ENCODE results near the gene PTPN1. TPM values are rescaled to one million over a fixed set of nuclear protein-coding genes. Genes with fewer than 3 reads are reported as not detected.

Gene PTPN1
- polyA plus RNA-seq, 1 of the 3 experiments (the other 2 are of a cell fraction) = 23.6 TPM

- Histone ChIP-seq H3K79me2 (ENCODE audit: insufficient read depth) (peaks cover 32% of the 10 kb centered on the region), H3K4me2 (no peak overlapping the region), H3K36me3 (replicated peaks in 1 of 2; ENCODE audit: control insufficient read depth in 1 of 2, insufficient read depth in 2 of 2, low read length in 1 of 2) (no peaks in the 10 kb centered on the region), H3K9me2 (no peaks in the 10 kb centered on the region), H4K20me1 (ENCODE audit: insufficient read depth) (peaks cover 25% of the 10 kb centered on the region), H3K27me3 (ENCODE audit: insufficient read depth) (no peaks in the 10 kb centered on the region), H3F3A (replicated peaks; ENCODE audit: insufficient read depth) (peaks cover 6% of the 10 kb centered on the region), H3K4me1 (ENCODE audit: control insufficient read depth in 1 of 2, insufficient read depth in 2 of 2, low read depth in 1 of 2, low read length in 1 of 2) (peaks cover 15 to 21% of the 10 kb centered on the region in 2 experiments; a peak in 3 of 4 replicates), H2AFZ (ENCODE audit: low read depth) (no peak overlapping the region), H3K9ac (no peak overlapping the region), H3K9me3 (no peaks in the 10 kb centered on the region), H3K27ac (ENCODE audit: low read depth in 2 of 2, low read length in 1 of 2) (no peak overlapping the region), H3K4me3 (ENCODE audit: low read depth in 2 of 2, low read length in 1 of 2) (no peak overlapping the region)
- CTCF ChIA-PET = interaction anchor here (0.6 to 1.8 kb wide), 3 partner anchors 19 to 322 kb away, joined by 3 to 4 read pairs (median 4); no protein-coding TSS in a partner anchor
- DNase-seq = no peak
- WGBS (ENCODE audit: low lambda C conversion rate) = 84% methylated on average over 8 of the region's 9 CpGs
- POLR2A ChIA-PET = interaction anchor here (0.7 kb wide), 1 partner anchor 14 kb away, joined by 5 read pairs; no protein-coding TSS in a partner anchor
- no peak for TF ChIP-seq EZH2phosphoT487 (IDR thresholded peaks at IDR 0.05; ENCODE audit: borderline replicate concordance, low read depth)
- no peak for TF ChIP-seq RCOR1 (IDR thresholded peaks at IDR 0.05; ENCODE audit: low read length)
- no peak for TF ChIP-seq NFIC (IDR thresholded peaks at IDR 0.05; ENCODE audit: borderline replicate concordance)
- TF ChIP-seq JUND (IDR thresholded peaks at IDR 0.05) = no peak
- TF ChIP-seq SIN3A (IDR thresholded peaks at IDR 0.05; ENCODE audit: borderline replicate concordance, low read depth, low read length) = no peak
- TF ChIP-seq TAF1 (IDR thresholded peaks at IDR 0.05; ENCODE audit: borderline replicate concordance, low read depth, low read length) = no peak
- TF ChIP-seq EP300 (IDR thresholded peaks at IDR 0.05; ENCODE audit: borderline replicate concordance in 1 of 2, low read depth in 1 of 2, low read length in 1 of 2) = no peak
- no peak for TF ChIP-seq PBX3 (IDR thresholded peaks at IDR 0.05)
- no peak for TF ChIP-seq TCF12 (IDR thresholded peaks at IDR 0.05)
- TF ChIP-seq ZBTB33 (IDR thresholded peaks at IDR 0.05; ENCODE audit: borderline replicate concordance, low read depth) = no peak
- no peak for TF ChIP-seq MAX (IDR thresholded peaks at IDR 0.05; ENCODE audit: low read depth)
- TF ChIP-seq MXI1 (IDR thresholded peaks at IDR 0.05; ENCODE audit: low read depth, low read length) = no peak
- TF ChIP-seq RXRA (IDR thresholded peaks at IDR 0.05; ENCODE audit: borderline replicate concordance, low read depth) = no peak
- TF ChIP-seq USF1 (IDR thresholded peaks at IDR 0.05; ENCODE audit: borderline replicate concordance, low read depth) = no peak
- TF ChIP-seq SMC3 (IDR thresholded peaks at IDR 0.05; ENCODE audit: low read depth, low read length) = no peak
Observed at GRCh38 chr20:50508171-50508755, 1.9 kb upstream of the PTPN1 start.
